Stimulated activated CD8-positive, alpha-beta memory T cell treated with anti-CD3 and anti-CD28 coated beads, Interleukin-4, amount 100 ng/mL, for 1 hour (primary cell): ENCODE results near the gene CCNC.

Source experiments
- DNase-seq, 2 donors: peaks; one replicate each; pipeline ENCODE4 v3.0.0-alpha.2; 2020; ENCODE audit warnings: low read depth in 2 of 2, low spot score in 1 of 2

CCNC gene

GRCh38 chr6:99548706-99549105 lies 19.8 kb downstream of the CCNC start:
- no peak for DNase-seq

- DNase-seq: no peak
Observed at GRCh38 chr6:99547526-99547925, 20.9 kb downstream of the CCNC start.

- no peak for DNase-seq
Observed at GRCh38 chr6:99545442-99545841, 23.0 kb downstream of the CCNC start.

GRCh38 chr6:99543968-99544367 lies 24.5 kb downstream of the CCNC start:
- no peak for DNase-seq

GRCh38 chr6:99530627-99531026 lies 37.8 kb downstream of the CCNC start:
- DNase-seq: no peak

- no peak for DNase-seq
Observed at GRCh38 chr6:99522531-99522930, 45.9 kb downstream of the CCNC start.

DNA sequence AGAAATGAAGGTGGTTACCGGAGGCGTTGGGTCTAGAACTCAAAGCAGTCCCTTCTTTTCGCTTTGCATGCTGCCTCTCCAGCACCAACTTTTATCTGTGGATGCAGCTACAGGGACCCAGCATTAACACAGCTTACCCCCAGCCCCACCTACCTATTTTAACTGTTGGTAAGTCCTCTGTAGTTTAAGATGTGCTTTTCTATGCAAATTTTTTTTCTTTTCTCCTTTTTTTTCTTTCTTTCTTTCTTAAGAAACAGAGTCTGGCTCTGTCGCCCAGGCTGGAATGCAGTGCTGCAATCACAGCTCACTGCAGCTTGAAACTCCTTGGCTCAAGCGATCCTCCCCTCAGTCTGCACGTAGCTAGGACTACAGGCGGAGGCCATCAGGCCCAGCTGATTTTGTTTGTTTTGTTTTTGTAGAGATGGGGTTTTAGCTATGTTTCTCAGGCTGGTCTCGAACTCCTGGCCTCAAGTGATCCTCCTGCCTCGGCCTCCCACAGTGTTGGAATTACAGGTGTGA lies 46.8 kb downstream of the CCNC start:
- DNase-seq: no peak

DNA sequence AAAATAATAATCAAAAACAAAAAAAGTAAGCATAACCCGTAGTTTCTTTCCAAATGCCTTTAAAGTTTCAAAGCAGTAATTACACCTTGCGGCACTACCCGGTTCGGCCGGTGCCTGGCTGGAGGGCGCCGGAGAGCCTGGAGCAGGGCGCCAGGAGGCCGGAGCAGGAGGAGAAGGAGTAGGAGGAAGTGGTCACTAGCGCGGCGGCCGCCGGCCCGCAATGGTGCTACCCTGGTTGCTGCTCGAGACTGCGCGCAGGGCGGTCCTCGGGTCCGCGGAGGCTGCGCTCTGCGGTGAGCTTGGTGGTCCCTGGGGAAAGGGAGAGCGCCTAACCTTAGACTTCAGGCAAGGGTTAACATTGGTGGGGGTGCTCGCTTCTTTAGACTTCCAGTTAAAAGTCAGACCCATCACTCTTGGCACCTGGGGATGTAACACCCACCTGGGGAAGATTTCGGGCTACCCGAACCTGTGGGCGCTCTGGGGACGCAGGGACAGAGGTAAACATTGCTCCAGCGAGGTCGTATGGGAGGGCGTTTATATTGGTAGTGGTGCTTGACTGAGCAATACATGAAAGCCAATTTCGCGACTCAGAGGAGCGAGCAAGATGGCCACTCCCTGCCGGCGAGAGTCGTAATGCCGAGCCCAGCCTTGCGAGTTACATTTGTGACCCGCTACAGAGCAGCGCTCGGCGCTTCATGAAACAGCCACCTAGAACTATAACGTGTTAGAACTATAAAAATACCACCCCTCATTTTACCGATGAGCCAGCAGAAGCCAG lies 47.4 kb downstream of the CCNC start:
- peak; percentile 20 to 35 for DNase-seq

DNA sequence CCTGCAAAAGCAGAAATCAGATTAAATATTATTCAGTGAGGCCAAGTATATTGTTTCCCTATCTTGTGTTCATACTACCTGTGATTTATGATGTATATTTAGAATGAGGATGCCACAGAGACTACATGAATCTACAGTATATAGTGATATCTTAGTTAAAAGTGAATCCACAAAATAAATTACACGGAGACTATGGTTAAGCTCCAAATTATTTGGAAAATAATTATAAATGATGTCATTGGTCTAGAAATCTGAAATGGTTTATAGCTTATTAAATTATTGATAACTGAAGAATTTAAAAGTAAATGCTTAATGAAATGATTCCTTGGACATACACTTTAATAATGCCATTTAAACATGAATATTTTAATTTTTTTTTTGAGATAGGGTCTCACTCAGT lies 49.0 kb downstream of the CCNC start:
- no peak for DNase-seq

GRCh38 chr6:99514089-99514488 lies 54.4 kb downstream of the CCNC start:
- no peak for DNase-seq

- no peak for DNase-seq
Observed at GRCh38 chr6:99512033-99512432, 56.4 kb downstream of the CCNC start.

DNA sequence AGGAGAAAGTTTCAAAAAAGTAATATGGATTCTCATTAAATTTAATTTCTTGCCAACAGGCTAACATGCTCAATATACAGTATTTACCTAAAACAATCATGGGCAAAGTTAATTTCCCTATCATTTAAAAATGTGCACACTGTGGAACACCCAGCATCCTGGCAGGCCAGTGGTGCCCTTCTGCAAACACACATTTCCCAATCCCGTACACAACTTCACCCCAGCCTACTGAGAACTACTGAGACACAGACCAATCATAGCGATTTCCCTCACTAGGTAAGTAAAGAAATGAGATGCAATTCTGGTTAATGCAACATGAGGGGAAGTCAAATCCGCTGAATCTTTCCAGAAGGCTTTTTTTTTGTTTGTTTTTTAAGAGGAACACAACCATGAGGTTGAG lies 60.8 kb downstream of the CCNC start:
- no peak for DNase-seq

GRCh38 chr6:99501762-99502161 lies 66.7 kb downstream of the CCNC start:
- DNase-seq: no peak

DNA sequence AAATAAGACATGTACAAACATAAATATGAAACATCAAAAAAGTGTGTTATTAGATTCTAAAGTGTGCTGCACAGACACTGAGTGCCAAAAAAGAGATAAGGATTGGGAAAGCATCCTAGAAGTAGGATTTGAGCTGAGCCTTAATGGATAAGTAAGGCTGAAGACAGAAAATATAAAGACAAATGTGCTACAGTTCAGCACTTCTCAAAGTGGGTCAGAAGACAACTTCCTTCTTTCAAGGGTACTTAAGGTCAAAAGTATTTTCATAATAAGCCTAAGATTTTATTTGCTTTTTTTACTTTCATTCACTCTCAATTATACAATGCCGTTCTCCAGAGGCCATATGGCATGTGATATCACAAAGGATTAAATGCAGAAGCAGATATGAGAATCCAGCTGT lies 70.0 kb downstream of the CCNC start:
- no peak for DNase-seq

DNA sequence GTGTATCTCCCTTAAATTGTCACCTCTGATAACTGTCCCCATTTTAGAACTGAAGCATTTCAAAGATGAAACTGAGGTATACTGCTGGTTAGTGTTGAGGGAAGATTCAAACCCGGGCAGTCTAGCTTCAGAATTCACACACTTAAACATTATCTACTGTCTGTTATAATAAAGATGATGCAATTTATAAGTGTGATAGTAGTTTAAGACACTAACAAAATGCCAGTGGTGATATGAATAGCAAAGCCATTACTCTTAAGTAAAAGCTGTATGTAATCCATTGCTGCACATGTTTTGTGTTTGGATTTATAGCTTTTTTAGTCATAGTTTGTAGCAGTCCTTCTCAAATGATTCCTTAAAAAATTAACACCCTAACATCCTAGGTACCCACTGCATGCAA lies 73.0 kb downstream of the CCNC start:
- no peak for DNase-seq
